Esophagus muscularis mucosa (tissue), 4 donors: ENCODE measurements around the gene THSD4. TPM values are rescaled to one million over a fixed set of nuclear protein-coding genes. Genes with fewer than 3 reads are reported as not detected.

Experiments
- DNase-seq: peaks from one replicate; pipeline ENCODE4 v3.0.0-alpha.2; 2017; ENCODE audit errors: extremely low spot score
- H3K27ac ChIP-seq, 4 donors: fragments of 200-600 bp; sonication (generic); replicated peaks in 1 of 4; 1 replicate in 3 of 4; 2 replicates in 1 of 4; pipeline ENCODE4 v1.5.1; 2016 to 2019; ENCODE audit warnings: mild to moderate bottlenecking in 1 of 4
- H3K27me3 ChIP-seq, 4 donors: fragments of 200-600 bp; sonication (generic); one replicate each; pipeline versions ENCODE4 v1.5.1 to v1.6.0; 2016 to 2019
- H3K36me3 ChIP-seq, 4 donors: fragments of 200-600 bp; sonication (generic); one replicate each; pipeline ENCODE4 v1.5.1; 2016 to 2019
- H3K4me1 ChIP-seq, 4 donors: fragments of 200-600 bp; sonication (generic); one replicate each; pipeline ENCODE4 v1.5.1; 2016 to 2019
- H3K4me3 ChIP-seq, 4 donors: fragments of 200-600 bp; sonication (generic); 1 replicate in 2 of 4; 2 replicates in 2 of 4; pipeline ENCODE4 v1.5.1; 2016 to 2019; ENCODE audit warnings: mild to moderate bottlenecking in 4 of 4, moderate library complexity in 1 of 4
- H3K9me3 ChIP-seq, 4 donors: fragments of 200-600 bp; sonication (generic); 1 replicate in 3 of 4; 2 replicates in 1 of 4; pipeline ENCODE4 v1.5.1; 2016 to 2019
- CTCF ChIP-seq, 3 experiments: fragments of 200-600 bp in 2 of 3; fragments of 450-650 bp in 1 of 3; sonication (generic) in 2 of 3; IDR thresholded peaks; one replicate each; pipeline ENCODE4 v1.5.1; 2017 to 2019; ENCODE audit warnings: antibody characterized with exemption in 3 of 3, mild to moderate bottlenecking in 2 of 3, moderate library complexity in 1 of 3
- EP300 ChIP-seq: sonication (generic); formaldehyde crosslinking; IDR thresholded peaks from one replicate; pipeline ENCODE4 v1.6.1; 2017; ENCODE audit warnings: antibody characterized with exemption
- POLR2A ChIP-seq: fragments of 450-650 bp; IDR thresholded peaks from one replicate; pipeline ENCODE4 v1.6.1; 2017; ENCODE audit warnings: antibody characterized with exemption, moderate library complexity, mild to moderate bottlenecking, low read depth
- POLR2AphosphoS5 ChIP-seq, 2 donors: sonication (generic); formaldehyde crosslinking; IDR thresholded peaks; one replicate each; pipeline ENCODE4 v1.6.1; 2017; ENCODE audit warnings: antibody characterized with exemption in 2 of 2
- WGBS: methylation state at CpG from one replicate; pipeline ENCODE4 v1.1.5; 2018; 5-methylcytosine and 5-hydroxymethylcytosine counted together
- intact Hi-C: fragments of 100-400 bp; cut with DNase I; formaldehyde crosslinking; loops from one replicate; pipeline ENCODE4 v1.15.1; 2023
- total RNA-seq, 4 donors: library from RNA; depleted of rRNA; stranded (reverse); fragments of >200 nt; gene quantifications; one replicate each; pipeline versions ENCODE4 v1.1.0 to v1.2.1, GENCODE V29; 2016

The THSD4 gene
- total RNA-seq, 4 donors from 2014 or later = 3.2 to 6.6 (median 5.6) TPM

- H3K4me3 ChIP-seq = no peak overlapping the region
- intact Hi-C loops = no loop called here
- TF ChIP-seq POLR2A = no peak
- TF ChIP-seq CTCF (IDR thresholded peaks at IDR 0.05) = no peak
- TF ChIP-seq POLR2AphosphoS5 (IDR thresholded peaks at IDR 0.05) = no peak
- TF ChIP-seq EP300 = no peak
- no peak for DNase-seq
- no peaks in the 10 kb centered on the region for H3K9me3 ChIP-seq
- no peaks in the 10 kb centered on the region for H3K36me3 ChIP-seq
- no peak overlapping the region for H3K27ac ChIP-seq
- WGBS = 77% methylated on average over 9 of the region's 9 CpGs
- H3K4me1 ChIP-seq = peaks cover 0 to 19% (median 3%) of the 10 kb centered on the region in 4 donors
- no peaks in the 10 kb centered on the region for H3K27me3 ChIP-seq
Measured at GRCh38 chr15:71201477-71201876, 86.2 kb downstream of the THSD4 start.

- Histone ChIP-seq H3K4me3 (no peak overlapping the region), H3K36me3 (no peaks in the 10 kb centered on the region), H3K27me3 (no peaks in the 10 kb centered on the region), H3K27ac (no peak overlapping the region), H3K4me1 (peaks cover 0 to 19% (median 3%) of the 10 kb centered on the region in 4 donors), H3K9me3 (no peaks in the 10 kb centered on the region)
- no peak for DNase-seq
- TF ChIP-seq EP300 = no peak
- no peak for TF ChIP-seq POLR2A
- no peak for TF ChIP-seq POLR2AphosphoS5 (IDR thresholded peaks at IDR 0.05)
- TF ChIP-seq CTCF (IDR thresholded peaks at IDR 0.05) = no peak
- intact Hi-C loops = no loop called here
- 99% methylated on average over 6 of the region's 6 CpGs for WGBS
Measured at GRCh38 chr15:71202712-71203111, 87.4 kb downstream of the THSD4 start.

- H3K4me3 ChIP-seq = no peak overlapping the region
- WGBS = 61% methylated on average over 12 of the region's 13 CpGs
- H3K9me3 ChIP-seq = no peaks in the 10 kb centered on the region
- H3K27ac ChIP-seq = no peak overlapping the region
- H3K4me1 ChIP-seq = peaks cover 0 to 16% (median 1%) of the 10 kb centered on the region in 4 donors
- no peaks in the 10 kb centered on the region for H3K36me3 ChIP-seq
- TF ChIP-seq CTCF (IDR thresholded peaks at IDR 0.05) (no peak), POLR2A (no peak), EP300 (no peak), POLR2AphosphoS5 (IDR thresholded peaks at IDR 0.05) (no peak)
- H3K27me3 ChIP-seq = no peaks in the 10 kb centered on the region
- intact Hi-C loops = no loop called here
- DNase-seq = no peak
Measured at GRCh38 chr15:71203586-71204474, 88.6 kb downstream of the THSD4 start.

- peaks cover 0 to 6% (median 0%) of the 10 kb centered on the region in 4 donors for H3K4me1 ChIP-seq
- TF ChIP-seq EP300 = no peak
- TF ChIP-seq CTCF (IDR thresholded peaks at IDR 0.05) = no peak
- no peak for TF ChIP-seq POLR2A
- no peak for TF ChIP-seq POLR2AphosphoS5 (IDR thresholded peaks at IDR 0.05)
- H3K9me3 ChIP-seq = no peaks in the 10 kb centered on the region
- H3K27me3 ChIP-seq = no peaks in the 10 kb centered on the region
- no peak overlapping the region for H3K4me3 ChIP-seq
- no peaks in the 10 kb centered on the region for H3K36me3 ChIP-seq
- 96% methylated on average over 4 of the region's 4 CpGs for WGBS
- intact Hi-C loops = no loop called here
- H3K27ac ChIP-seq = no peak overlapping the region
- DNase-seq = no peak
Measured at GRCh38 chr15:71207141-71207540, 91.9 kb downstream of the THSD4 start.
